GM18868 (cell line): ENCODE data around the gene TRPC4AP.
A peak's percentile ranks its signal among the peaks of the same experiment; 100 is the strongest.
"Not testable (repeated sequence)": the region's sequence is repeated elsewhere in the genome, so short reads cannot be mapped to it uniquely, and the experiment has no call there.

ENCODE experiments used
- ATAC-seq: cut with Tn5 transposase; IDR thresholded peaks from one replicate; pipeline ENCODE4 v1.9.1; 2021; ENCODE audit warnings: mild to moderate bottlenecking, moderate library complexity; ENCODE audit not compliant: unreplicated experiment

The TRPC4AP gene

DNA sequence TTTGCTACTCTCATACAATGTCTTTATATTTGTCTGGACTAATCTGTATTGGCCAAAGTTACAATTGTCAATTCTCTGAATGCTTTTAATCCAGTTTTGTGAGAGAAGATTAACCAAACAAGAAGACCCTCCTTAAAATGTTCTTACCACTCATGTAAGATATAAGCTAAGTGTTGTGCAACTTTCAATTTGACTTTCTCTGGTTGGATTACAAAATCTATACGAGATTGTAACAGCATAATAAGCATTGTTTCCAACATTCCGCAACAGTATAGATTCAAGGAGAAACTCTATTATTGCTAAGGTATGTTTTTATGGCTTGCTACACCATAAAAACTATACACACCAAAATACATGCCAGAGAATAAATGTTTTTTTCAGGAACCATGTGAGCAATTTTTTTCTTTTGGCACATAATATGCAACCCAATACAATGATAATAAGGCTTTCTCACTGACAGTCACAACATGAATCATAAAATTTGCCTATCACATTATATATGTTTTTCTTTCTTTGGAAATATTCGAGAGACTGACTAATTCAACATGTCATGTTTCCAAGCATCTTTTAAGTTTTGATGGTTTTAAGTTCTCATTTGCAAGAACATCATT is 12.2 kb upstream of the TRPC4AP start:
- ATAC-seq: no peak

DNA sequence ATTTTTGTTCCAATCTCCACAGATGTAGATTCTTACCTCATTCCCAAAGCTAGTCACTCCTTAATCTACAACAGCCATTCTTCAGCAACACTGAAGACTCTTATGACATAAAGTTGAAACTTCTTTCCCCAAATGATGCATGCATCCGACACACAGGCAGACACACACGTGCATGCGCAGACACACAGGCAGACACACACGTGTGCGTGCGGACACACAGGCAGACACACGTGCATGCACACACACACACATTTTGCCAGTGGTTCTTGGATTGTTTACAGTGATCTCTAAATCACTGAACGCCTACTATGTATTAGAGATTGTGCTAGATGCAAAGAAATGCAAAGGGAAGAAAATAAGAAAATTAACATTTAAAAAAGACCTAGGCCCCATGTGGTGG is 9.0 kb upstream of the TRPC4AP start:
- ATAC-seq: no peak

DNA sequence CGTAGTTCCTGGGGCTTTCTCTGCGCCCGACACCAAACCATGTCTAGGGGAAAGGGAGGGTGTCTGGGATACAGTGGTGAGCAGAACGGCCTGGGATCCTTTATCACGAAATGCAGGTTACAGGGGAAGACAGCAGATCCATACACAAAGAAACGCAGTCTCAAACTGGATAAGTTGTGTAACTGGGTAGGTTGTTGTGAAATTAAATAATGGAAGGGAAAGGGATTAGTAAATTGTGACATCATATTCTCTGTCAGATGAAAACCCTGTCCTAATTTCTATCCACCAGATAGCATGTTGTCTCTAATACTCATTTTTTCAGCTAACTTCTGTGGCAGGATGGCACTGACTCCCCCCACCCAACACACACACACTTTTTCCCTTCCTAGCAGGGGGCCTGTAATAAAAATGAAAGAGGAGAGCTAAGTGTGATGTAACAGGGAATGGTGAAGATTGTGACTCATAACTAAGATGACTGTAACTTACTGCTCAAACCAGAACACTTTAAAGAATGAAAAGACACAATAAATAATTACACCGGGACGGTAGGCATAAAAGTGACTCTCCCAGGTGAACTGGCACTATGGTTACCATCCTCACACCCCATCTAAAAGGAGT is 769 bp upstream of the TRPC4AP start:
- no peak for ATAC-seq

DNA sequence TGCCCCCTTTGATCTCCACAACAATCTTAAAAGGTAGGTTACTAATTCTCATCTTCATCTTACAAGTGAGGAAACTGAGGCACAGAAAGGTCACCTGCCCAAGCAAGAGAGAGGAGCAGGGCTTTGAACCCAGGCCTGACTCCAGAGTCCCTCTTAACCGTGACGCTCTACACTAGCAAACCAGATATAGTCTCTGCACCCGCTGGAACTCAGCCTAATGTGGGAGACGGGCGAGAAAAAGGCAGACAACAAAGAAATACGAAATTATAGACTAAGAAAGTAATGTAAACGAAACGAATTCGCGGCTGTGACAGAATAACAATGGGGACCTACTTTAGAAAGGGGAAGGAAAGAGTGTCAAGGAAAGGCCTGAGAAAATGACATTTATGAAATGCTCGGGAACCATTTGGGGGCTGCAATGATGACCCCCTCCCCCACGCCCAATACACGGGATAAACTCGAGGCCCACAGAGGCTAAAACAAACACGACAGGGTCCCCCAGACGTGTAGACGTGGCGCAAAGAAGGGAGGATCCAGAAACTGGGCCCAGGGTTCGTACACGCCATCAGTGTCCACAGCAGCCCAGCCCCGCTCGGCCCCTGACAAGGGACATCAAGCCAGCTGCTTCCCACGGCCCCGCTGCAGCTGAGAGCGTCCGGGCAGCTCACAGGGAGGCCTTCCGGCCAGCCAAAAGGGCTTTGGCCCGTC is 637 bp downstream of the TRPC4AP start:
- ATAC-seq: peak; percentile 11

DNA sequence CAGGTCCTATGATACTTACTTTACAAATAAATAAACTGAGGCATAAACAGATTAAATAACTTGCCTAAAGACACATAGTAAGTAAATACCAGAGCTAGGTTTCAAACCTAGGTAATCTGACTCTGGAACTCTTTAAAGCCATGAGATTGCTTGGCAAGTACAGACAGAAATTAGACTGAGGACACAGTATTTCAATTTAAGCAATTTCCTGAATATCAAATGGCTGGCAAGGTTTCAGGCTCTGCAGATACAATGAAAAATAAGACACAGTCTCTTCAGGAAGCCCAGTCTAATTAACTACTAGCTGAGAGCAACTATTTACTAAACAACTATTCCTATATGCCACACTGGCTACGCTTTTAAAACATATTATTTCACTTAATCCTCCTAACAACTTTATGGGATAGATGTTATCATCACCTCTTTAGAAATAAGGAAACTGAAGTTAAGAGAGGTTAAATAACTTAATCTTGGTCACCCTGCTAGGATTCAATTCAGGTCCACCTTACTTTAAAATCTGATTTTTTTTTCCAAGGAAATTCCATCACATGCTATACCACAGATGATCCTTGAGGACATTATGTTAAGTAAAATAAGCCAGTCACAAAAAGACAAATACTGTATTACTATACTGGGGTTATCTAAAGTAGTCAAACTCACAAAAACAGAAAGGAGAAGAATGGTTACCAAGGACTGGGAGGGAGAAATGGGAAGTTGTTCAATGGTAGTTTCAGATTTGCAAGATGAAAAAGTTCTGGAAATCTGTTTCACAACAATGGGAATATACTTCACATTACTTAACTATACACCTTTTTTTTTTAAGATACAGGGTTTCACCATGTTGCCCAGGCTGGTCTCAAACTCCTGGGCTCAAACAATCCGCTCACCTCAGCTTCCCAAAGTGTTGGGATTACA is 4.1 kb downstream of the TRPC4AP start:
- ATAC-seq: no peak

DNA sequence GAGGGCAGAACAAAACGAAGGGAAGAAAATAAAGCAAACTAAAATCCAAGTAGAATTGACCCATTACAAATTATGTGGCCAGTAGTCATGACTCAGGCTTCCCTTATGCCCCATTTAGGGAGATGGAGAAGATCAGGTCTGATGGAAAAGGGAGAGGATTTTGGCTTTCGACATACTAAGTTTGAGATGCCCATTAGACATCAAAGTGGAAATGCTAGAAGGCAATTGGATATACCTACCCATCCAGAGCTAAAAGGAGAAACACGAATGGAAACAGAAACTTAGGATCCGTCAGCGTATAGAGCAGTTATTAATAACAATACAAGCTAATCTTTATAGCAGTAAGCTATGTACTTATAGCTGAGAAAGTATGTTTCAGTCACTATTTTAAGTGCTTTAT is 4.8 kb downstream of the TRPC4AP start:
- no peak for ATAC-seq

DNA sequence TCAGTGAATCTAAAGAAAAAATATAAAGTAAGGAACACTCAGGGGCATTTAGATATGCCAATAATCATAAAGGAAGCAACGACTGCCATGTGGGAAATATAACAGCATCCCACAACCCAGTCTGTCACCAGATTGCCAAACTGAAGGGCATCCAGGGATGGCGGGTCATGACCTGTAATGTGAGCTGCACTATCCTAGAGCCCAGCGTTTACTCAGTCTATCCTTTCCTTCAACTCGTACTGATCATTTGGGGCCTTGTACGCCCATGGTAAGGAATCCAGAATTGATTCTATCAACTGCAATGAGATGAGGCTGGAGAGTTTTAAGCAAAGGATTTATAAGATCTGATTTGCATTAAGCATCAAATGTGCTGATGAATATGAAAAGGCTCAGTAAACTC is 5.3 kb downstream of the TRPC4AP start:
- no peak for ATAC-seq

DNA sequence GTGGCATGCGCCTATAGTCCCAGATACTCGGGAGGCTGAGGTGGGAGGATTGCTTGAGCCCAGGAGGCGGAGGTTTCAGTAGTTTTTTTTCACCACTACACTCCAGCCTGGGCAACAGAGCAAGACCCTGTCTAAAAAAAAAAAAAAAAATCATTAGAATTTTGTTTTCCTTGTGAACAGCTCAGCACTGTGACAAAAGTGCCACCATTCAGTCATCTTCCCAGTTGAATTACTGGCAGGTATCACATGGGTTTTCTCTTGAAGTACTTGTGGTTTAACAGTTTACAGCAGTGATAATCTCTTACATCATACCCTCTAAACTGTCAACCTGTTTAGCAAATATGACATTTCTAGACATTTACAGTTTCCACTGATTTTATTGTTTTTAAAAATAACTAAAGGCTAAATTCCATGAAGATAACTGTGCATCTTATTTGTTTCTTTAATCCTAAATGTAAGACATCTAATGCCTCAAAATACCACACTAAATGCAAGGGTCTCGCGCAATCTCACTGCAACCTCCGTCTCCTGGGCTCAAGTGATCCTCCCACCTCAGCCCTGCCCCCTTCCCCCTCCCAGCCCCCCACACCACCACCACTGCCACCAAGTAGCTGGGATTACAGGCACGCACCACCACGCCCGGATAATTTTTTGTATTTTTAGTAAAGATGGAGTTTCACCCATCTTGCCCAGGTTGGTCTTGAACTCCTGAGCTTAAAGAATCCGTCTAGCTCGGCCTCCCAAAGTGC is 7.0 kb downstream of the TRPC4AP start:
- no peak for ATAC-seq

DNA sequence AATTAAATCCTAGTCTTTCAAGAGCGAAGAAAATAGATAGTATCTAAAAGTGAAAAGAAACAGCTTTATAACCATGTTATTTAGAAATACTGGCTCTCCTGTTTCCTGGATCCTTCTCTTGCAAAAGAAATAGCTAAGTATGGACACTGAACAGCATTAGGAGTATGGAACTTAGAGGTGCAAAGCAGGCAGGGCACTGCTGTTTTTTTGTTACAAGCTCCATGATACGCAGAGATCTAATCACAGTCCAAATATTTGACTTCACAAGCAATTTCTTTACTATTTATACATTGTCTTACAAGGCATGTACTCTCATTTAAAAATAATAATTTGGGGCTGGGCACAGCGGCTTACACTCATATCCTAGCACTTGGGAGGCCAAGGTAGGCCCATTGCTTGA is 7.6 kb downstream of the TRPC4AP start:
- no peak for ATAC-seq

DNA sequence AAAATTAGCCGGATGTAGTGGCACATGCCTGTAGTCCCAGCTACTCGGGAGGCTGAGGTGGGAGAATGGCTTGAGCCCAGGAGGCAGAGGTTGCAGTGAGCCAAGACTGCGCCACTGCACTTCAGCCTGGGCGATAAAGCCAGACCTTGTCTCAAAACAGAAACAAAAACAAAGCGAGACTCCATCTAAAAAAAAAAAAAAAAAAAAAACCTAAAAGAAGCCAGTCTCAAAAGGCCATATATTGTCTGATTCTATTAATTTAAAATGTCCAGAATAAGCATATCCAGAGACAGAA is 12.3 kb downstream of the TRPC4AP start:
- not testable (repeated sequence) for ATAC-seq

DNA sequence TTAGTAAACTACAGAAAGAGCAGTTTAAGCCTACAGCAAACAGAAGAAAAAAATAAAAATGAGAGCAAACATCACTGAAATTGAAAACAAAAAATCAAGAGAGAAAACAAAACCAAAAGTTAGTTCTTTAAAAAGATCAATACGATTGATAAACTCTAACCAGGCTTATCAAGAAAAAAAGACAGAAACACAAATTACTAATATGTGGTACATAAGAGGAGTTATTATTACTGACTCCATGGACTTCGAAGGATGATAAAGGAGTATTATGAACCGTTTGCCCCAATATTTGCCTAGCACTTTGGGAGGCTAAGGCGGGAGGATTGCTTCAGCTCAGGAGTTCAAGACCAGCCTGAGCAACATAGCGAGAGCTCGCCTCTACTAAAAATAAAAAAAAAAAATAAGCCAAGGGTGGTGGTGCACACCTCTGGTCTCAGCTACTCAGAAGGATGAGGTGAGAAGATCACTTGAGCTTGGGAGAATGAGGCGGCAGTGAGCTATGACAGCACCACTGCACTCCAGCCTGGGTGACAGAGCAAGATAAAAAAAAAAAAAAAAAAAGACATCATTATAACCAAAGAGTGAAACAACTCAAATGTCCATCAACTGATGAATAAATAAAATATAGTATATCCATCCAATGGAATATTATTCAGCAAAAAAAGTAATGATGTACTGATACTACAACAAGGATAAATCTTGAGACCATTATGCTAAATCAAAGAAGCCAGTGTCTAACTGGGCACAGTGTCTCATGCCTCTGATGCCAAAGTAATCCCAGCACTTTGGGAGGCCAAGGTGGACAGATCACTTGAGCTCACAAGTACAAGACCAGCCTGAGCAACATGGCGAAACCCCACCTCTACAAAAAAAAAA is 12.9 kb downstream of the TRPC4AP start:
- no peak for ATAC-seq

DNA sequence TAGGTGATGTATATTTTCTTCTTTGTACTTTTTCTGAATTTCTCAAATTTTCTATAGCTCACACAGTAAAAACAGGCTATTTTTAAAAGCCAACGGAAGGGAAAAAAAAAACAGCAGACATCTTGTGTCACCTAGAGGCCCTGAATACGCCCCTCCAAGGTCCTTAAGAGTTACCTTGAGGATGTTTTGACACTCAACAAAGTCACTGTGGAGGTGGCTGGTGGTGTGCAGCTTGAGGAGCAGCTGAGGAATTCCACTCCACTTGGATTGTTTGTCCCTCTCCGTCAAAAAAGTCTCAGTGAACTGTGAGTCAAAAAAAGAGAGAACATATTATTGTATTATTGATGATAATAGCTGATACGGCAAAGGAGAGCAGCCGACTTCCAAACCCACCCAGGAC is 14.7 kb downstream of the TRPC4AP start:
- ATAC-seq: no peak

DNA sequence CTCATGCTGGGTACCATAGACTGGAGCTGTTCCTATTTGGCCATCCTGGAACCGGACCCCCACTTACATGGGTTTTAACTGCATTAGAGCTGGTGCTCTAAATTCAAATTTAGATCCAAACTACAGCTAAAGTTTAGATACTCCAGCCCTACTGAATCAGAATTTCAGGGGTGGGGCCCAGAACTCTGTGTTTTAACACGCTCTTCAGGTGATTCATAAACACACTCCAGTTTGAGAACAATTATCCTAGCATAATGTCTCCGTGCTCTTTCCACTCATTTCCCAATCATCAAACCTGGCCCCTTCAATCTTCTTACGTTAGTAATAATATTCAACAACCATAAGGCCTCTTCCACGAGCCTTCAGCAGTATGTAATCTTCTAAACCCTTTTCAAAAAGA is 15.3 kb downstream of the TRPC4AP start:
- no peak for ATAC-seq

DNA sequence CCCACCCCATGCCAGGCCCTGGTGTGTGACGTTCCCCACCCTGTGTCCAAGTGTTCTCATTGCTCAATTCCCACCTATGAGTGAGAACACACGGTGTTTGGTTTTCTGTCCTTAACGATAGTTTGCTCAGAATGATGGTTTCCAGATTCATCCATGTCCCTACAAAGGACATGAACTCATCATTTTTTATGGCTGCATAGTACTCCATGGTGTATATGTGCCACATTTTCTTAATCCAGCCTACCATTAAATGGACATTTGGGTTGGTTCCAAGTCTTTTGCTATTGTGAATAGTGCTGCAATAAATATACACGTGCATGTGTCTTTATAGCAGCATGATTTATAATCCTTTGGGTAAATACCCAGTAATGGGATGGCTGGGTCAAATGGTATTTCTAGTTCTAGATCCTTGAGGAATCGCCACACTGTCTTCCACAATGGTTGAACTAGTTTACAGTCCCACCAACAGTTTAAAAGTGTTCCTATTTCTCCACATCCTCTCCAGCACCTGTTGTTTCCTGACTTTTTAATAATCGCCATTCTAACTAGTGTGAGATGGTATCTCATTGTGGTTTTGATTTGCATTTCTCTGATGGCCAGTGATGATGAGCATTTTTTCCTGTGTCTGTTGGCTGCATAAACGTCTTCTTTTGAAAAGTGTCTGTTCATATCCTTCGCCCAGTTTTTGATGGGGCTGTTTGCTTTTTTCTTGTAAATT is 21.0 kb downstream of the TRPC4AP start:
- ATAC-seq: not testable (repeated sequence)

DNA sequence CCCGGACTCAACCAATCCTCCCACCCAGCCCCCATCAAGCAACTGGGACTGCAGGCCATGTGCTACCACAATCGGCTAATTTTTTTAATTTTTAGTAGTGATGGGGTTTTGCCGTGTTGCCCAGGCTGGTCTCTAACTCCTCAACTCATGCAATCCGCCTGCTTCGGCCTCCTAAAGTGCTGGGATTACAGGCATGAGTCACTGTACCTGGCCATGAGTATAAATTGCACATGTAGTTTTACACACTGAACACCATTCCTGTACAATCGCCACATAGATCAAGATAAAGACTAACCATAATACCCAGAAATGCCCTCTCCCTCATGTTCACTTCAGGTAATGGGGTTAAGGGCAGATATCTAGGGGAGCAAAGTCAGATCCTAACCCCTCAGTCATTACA is 26.4 kb downstream of the TRPC4AP start:
- ATAC-seq: no peak

DNA sequence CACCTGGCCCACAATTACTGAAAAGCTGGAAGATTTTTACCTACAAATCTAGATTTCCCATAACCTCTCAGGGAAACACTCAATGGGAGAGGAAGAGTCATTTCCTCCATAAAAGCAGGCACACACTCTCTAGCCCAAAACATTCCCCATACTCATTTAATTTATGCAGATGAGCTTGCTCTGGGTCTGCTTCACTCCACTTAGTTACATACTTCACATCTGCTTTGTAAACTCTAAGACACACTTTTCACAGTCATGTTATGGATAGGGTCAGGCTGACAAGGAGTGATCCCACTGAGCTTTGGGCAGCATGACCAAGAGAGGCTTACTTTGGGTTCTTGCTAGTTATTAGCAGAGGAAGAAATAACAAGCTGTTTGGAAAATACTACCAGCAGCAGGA is 27.4 kb downstream of the TRPC4AP start:
- ATAC-seq: no peak

DNA sequence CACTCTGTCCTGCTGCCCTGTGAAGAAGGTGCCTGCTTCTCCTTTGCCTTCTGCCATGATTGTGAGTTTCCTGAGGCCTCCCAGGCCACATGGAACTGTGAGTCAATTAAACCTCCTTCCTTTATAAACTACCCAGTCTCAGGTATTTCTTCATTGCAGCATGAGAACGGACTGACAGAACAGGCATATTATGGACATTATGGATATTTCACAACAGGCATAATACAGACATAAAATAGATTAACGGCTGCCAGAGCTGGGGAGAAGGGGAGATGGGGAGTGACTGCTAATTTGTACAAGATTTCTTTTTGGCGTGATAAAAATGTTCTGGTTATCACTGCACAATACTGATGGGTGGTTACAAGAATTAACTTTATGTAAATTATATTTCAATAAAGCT is 29.4 kb downstream of the TRPC4AP start:
- no peak for ATAC-seq

DNA sequence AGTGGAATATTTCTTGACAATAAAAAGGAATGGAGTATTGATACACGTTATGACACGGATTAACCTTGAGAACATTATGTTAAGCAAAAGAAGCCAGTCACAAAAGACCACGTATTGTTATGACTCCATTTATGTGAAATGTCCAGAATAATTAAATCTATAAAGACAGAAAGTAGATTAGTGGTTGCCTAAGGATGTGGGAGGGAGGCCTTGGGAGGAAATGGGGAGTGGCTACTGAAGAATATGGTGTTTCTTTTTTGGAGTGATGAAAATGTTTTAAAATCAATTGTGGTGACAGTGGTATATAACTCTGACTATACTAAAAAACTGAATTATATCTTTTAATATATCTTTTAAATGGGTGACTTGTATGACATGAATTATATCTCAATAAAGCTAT is 30.1 kb downstream of the TRPC4AP start:
- no peak for ATAC-seq

DNA sequence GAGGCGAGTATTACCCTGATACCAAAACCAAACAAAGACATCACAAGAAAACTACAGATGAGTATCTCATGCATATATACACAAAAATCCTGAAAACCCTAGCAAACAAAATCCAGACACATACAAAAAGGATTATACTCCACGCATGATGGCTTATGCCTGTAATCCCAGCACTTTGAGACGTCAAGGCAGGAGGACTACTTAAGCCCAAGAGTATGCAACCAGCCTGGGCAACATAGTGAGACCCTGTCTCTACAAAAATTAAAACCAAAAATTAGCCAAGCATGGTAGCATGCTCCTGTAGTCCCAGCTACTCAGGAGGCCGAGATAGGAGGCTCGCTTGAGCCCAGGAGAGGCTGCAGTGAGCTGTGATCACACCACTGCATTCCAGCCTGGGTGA is 32.4 kb downstream of the TRPC4AP start:
- no peak for ATAC-seq
